GM23338 (cell line): Measurements from ENCODE around the gene TMEM125. TPM values are rescaled to one million over a fixed set of nuclear protein-coding genes. Genes with fewer than 3 reads are reported as not detected.

Experiments
- ATAC-seq: fragments of 200-7000 bp; cut with Tn5 transposase; 3 replicates; pipeline ENCODE4 v1.9.1; 2020
- DNase-seq: peaks from one replicate; pipeline ENCODE4 v3.0.0-alpha.2; 2015; ENCODE audit warnings: low spot score
- H2AFZ ChIP-seq: fragments of 200-600 bp; sonication (generic); 2 replicates; pipeline ENCODE4 v1.8.0; 2016; ENCODE audit warnings: antibody characterized with exemption, mild to moderate bottlenecking, moderate library complexity
- H3F3A ChIP-seq: fragments of 200-600 bp; sonication (generic); replicated peaks from 2 replicates; pipeline ENCODE4 v1.8.0; 2017; ENCODE audit warnings: antibody characterized with exemption, mixed run types, low read depth
- H3K27ac ChIP-seq: fragments of 200-600 bp; sonication (generic); 2 replicates; pipeline ENCODE4 v1.6.1; 2016; ENCODE audit warnings: low read depth
- H3K27me3 ChIP-seq: fragments of 200-600 bp; sonication (generic); 2 replicates; pipeline ENCODE4 v1.8.0; 2016; ENCODE audit warnings: mild to moderate bottlenecking, mixed run types, moderate library complexity; ENCODE audit not compliant: insufficient read depth
- H3K36me3 ChIP-seq: fragments of 200-600 bp; sonication (generic); 2 replicates; pipeline ENCODE4 v1.8.0; 2016; ENCODE audit warnings: mild to moderate bottlenecking; ENCODE audit not compliant: insufficient read depth
- H3K4me1 ChIP-seq: fragments of 200-600 bp; sonication (generic); 2 replicates; pipeline ENCODE4 v1.8.0; 2016; ENCODE audit warnings: mild to moderate bottlenecking, moderate library complexity; ENCODE audit not compliant: insufficient read depth
- H3K4me2 ChIP-seq: fragments of 200-600 bp; sonication (generic); 2 replicates; pipeline ENCODE4 v1.7.1; 2017; ENCODE audit warnings: mixed run types
- H3K4me3 ChIP-seq: fragments of 200-600 bp; sonication (generic); 2 replicates; pipeline ENCODE4 v1.6.1; 2016; ENCODE audit warnings: mixed run types
- H3K79me2 ChIP-seq: fragments of 200-600 bp; sonication (generic); replicated peaks from 2 replicates; pipeline ENCODE4 v1.8.0; 2017; ENCODE audit warnings: mild to moderate bottlenecking; ENCODE audit not compliant: insufficient read depth
- H3K9me2 ChIP-seq: fragments of 200-600 bp; sonication (generic); 2 replicates; pipeline ENCODE4 v1.8.0; 2017; ENCODE audit not compliant: insufficient read depth
- H4K20me1 ChIP-seq: fragments of 200-600 bp; sonication (generic); replicated peaks from 2 replicates; pipeline ENCODE4 v1.8.0; 2017; ENCODE audit warnings: mild to moderate bottlenecking; ENCODE audit not compliant: insufficient read depth
- H3K27ac Mint-ChIP-seq: 2 replicates; pipeline ENCODE4 v1.8.0; 2020; ENCODE audit warnings: inconsistent platforms, mild to moderate bottlenecking, moderate library complexity, mixed read lengths
- H3K27me3 Mint-ChIP-seq: 3 replicates; pipeline ENCODE4 v1.8.0; 2022; ENCODE audit warnings: low read depth, mild to moderate bottlenecking, moderate library complexity, mixed read lengths, inconsistent platforms; ENCODE audit not compliant: insufficient read depth, poor library complexity
- H3K36me3 Mint-ChIP-seq: 3 replicates; pipeline ENCODE4 v1.8.0; 2021; ENCODE audit warnings: low read depth, mild to moderate bottlenecking, inconsistent platforms, moderate library complexity, mixed read lengths
- H3K4me1 Mint-ChIP-seq: 3 replicates; pipeline ENCODE4 v1.8.0; 2020; ENCODE audit warnings: mild to moderate bottlenecking, inconsistent platforms, mixed read lengths
- H3K4me3 Mint-ChIP-seq: 3 replicates; pipeline ENCODE4 v1.8.0; 2021; ENCODE audit warnings: moderate library complexity, mild to moderate bottlenecking, inconsistent platforms, mixed read lengths
- H3K9me3 Mint-ChIP-seq: 3 replicates; pipeline ENCODE4 v1.8.0; 2020; ENCODE audit warnings: moderate library complexity, mild to moderate bottlenecking, inconsistent platforms, mixed read lengths
- CREB1 ChIP-seq: fragments of 250-450 bp; sonication (Bioruptor Pico); IDR thresholded peaks from 2 replicates; pipeline ENCODE4 v1.5.0; 2020; ENCODE audit warnings: low read depth, mild to moderate bottlenecking, moderate library complexity
- JUNB ChIP-seq: IDR thresholded peaks from one replicate; pipeline ENCODE4 v1.6.1; 2016; ENCODE audit warnings: antibody characterized with exemption; ENCODE audit not compliant: unreplicated experiment
- NANOG ChIP-seq: IDR thresholded peaks from 2 replicates; pipeline ENCODE4 v1.6.1; 2016; ENCODE audit warnings: antibody characterized with exemption, borderline replicate concordance
- STAT1 ChIP-seq: IDR thresholded peaks from one replicate; pipeline ENCODE4 v1.6.1; 2016; ENCODE audit warnings: antibody characterized with exemption; ENCODE audit not compliant: unreplicated experiment
- ZNF114 ChIP-seq: fragments of 250-450 bp; sonication (Bioruptor Pico); IDR thresholded peaks from 2 replicates; pipeline ENCODE4 v1.5.0; 2020; ENCODE audit warnings: mild to moderate bottlenecking, moderate library complexity
- ZNF331 ChIP-seq: fragments of 250-450 bp; sonication (Bioruptor Pico); IDR thresholded peaks from 2 replicates; pipeline ENCODE4 v1.5.0; 2020; ENCODE audit warnings: low read depth, mild to moderate bottlenecking, moderate library complexity
- polyA plus RNA-seq: library from polyadenylated mRNA; unstranded; fragments of >200 nt; fragmentation: Nextera tagmentation; extraction: Ambion mirVana; gene quantifications from 2 replicates; pipeline ENCODE4 v1.2.1, GENCODE V29; 2016
- total RNA-seq: library from RNA; depleted of rRNA; stranded (reverse); fragments of >200 nt; shearing (Covaris generic); gene quantifications from 2 replicates; pipeline ENCODE4 v1.2.3, GENCODE V29; 2014
- TF ChIP-seq, protein P1 (sequence below): IDR thresholded peaks from one replicate; pipeline ENCODE4 v1.6.1; 2018; ENCODE audit warnings: antibody characterized with exemption; ENCODE audit not compliant: unreplicated experiment
- TF ChIP-seq, protein P2 (sequence below), 2 experiments: fragments of 200-600 bp in 1 of 2; sonication (generic) in 1 of 2; conservative IDR thresholded peaks; 2 replicates each; pipeline versions ENCODE4 v1.5.1 to v1.6.1; 2016 to 2017; ENCODE audit warnings: antibody characterized with exemption in 2 of 2, low read depth in 2 of 2, mild to moderate bottlenecking in 2 of 2, moderate library complexity in 1 of 2

The TMEM125 gene
- total and polyA plus RNA-seq, 2 experiments from 2014 or later, result 16.8 to 39.3 TPM

DNA sequence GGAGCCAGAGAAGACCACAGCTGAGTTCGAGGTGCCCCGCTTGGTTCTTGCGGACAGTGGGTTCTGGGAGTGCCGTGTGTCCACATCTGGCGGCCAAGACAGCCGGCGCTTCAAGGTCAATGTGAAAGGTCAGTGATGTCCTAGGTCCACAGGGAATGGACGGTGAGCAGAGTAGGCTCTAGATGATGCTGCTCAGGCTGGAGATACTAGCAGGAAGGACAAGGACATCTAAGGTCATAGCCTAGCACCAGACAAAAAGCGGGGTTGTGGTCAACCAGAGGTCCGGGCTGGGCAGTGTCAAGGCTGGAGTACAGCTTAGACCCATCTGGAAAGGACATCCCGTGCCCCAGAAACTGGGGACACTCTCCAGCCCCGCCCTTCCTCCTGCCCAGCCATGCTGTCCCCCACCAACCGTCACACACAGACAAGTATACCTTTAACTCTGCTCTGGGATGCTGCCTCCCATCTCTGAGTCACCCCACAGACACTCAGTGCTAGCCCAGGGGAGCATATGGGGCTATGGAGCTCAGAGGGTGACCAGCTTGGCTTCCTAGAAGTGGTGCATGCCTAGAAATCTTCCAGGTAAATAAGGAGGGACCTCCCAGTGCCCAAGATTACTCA is 39.7 kb downstream of the TMEM125 start:
- no peak overlapping the region for H3K4me3 Mint-ChIP-seq
- no peak overlapping the region for H2AFZ ChIP-seq

DNA sequence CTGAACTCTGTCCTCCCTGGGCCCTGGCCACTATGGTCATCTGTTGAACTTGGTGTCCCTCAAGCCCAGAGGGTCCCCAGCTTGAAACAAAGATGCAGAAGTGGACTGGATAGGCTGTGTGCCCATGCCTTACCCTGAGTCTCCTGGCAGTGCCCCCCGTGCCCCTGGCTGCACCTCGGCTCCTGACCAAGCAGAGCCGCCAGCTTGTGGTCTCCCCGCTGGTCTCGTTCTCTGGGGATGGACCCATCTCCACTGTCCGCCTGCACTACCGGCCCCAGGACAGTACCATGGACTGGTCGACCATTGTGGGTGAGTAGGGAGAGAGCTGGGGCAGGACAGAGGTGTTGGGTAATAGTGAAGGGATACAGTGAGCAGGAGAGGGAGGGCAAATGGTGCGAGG is 41.7 kb downstream of the TMEM125 start:
- no peak for ATAC-seq
- no peak overlapping the region for H2AFZ ChIP-seq
- TF ChIP-seq CREB1 (CRISPR knock-in tag), result no peak
- no peaks in the 10 kb centered on the region for H3K9me2 ChIP-seq
- Mint-ChIP-seq H3K27me3 (peaks cover 7% of the 10 kb centered on the region), H3K36me3 (no peaks in the 10 kb centered on the region; the same call in 2 of the 3 replicates), H3K4me3 (no peak overlapping the region), H3K27ac (no peak overlapping the region; the same call in 1 of the 2 replicates), H3K4me1 (no peaks in the 10 kb centered on the region), H3K9me3 (no peaks in the 10 kb centered on the region)
- no peaks in the 10 kb centered on the region for H3K79me2 ChIP-seq
- no peak for DNase-seq
- no peaks in the 10 kb centered on the region for H3K36me3 ChIP-seq
- H3K27ac ChIP-seq, result no peak overlapping the region
- no peaks in the 10 kb centered on the region for H3F3A ChIP-seq
- no peak overlapping the region for H3K4me2 ChIP-seq
- H4K20me1 ChIP-seq, result no peaks in the 10 kb centered on the region
- H3K27me3 ChIP-seq, result no peaks in the 10 kb centered on the region
- H3K4me3 ChIP-seq, result no peak overlapping the region
- no peaks in the 10 kb centered on the region for H3K4me1 ChIP-seq

More for the DNA sequence above, 39.7 kb downstream of the TMEM125 start:
- H3K27me3 ChIP-seq, result no peaks in the 10 kb centered on the region
- no peak for TF ChIP-seq CREB1 (CRISPR knock-in tag)
- TF ChIP-seq JUNB, result no peak
- TF ChIP-seq STAT1, result no peak
- no peaks in the 10 kb centered on the region for H3K36me3 ChIP-seq
- Mint-ChIP-seq H3K9me3 (no peaks in the 10 kb centered on the region), H3K36me3 (no peaks in the 10 kb centered on the region; the same call in 2 of the 3 replicates), H3K4me1 (peaks cover under 1% of the 10 kb centered on the region), H3K27ac (no peak overlapping the region), H3K27me3 (peaks cover 12% of the 10 kb centered on the region)
- H4K20me1 ChIP-seq, result no peaks in the 10 kb centered on the region
- no peaks in the 10 kb centered on the region for H3K79me2 ChIP-seq
- H3F3A ChIP-seq, result no peaks in the 10 kb centered on the region
- no peaks in the 10 kb centered on the region for H3K4me1 ChIP-seq
- H3K9me2 ChIP-seq, result no peaks in the 10 kb centered on the region
- H3K27ac ChIP-seq, result no peak overlapping the region
- no peak overlapping the region for H3K4me3 ChIP-seq
- no peak overlapping the region for H3K4me2 ChIP-seq
- DNase-seq, result no peak
- no peak for ATAC-seq

DNA sequence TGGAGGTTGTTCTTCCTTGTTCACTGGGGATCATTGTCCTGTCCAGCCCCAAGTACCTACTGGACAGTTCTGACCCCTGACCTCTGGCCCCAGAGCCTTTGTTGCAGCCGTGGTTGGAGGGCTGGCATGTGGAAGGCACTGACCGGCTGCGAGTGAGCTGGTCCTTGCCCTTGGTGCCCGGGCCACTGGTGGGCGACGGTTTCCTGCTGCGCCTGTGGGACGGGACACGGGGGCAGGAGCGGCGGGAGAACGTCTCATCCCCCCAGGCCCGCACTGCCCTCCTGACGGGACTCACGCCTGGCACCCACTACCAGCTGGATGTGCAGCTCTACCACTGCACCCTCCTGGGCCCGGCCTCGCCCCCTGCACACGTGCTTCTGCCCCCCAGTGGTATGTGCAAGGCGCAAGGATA is 42.4 kb downstream of the TMEM125 start:
- Histone ChIP-seq H3K9me2 (no peaks in the 10 kb centered on the region), H3K27me3 (no peaks in the 10 kb centered on the region), H3K36me3 (no peaks in the 10 kb centered on the region), H4K20me1 (no peaks in the 10 kb centered on the region), H3K4me3 (no peak overlapping the region), H3K4me2 (no peak overlapping the region), H3K27ac (no peak overlapping the region), H3F3A (no peaks in the 10 kb centered on the region), H3K4me1 (no peaks in the 10 kb centered on the region), H2AFZ (no peak overlapping the region), H3K79me2 (no peaks in the 10 kb centered on the region)
- DNase-seq, result no peak
- TF ChIP-seq ZNF114 (CRISPR knock-in tag), result no peak
- no peak for TF ChIP-seq NANOG
- TF ChIP-seq, protein P1, sequence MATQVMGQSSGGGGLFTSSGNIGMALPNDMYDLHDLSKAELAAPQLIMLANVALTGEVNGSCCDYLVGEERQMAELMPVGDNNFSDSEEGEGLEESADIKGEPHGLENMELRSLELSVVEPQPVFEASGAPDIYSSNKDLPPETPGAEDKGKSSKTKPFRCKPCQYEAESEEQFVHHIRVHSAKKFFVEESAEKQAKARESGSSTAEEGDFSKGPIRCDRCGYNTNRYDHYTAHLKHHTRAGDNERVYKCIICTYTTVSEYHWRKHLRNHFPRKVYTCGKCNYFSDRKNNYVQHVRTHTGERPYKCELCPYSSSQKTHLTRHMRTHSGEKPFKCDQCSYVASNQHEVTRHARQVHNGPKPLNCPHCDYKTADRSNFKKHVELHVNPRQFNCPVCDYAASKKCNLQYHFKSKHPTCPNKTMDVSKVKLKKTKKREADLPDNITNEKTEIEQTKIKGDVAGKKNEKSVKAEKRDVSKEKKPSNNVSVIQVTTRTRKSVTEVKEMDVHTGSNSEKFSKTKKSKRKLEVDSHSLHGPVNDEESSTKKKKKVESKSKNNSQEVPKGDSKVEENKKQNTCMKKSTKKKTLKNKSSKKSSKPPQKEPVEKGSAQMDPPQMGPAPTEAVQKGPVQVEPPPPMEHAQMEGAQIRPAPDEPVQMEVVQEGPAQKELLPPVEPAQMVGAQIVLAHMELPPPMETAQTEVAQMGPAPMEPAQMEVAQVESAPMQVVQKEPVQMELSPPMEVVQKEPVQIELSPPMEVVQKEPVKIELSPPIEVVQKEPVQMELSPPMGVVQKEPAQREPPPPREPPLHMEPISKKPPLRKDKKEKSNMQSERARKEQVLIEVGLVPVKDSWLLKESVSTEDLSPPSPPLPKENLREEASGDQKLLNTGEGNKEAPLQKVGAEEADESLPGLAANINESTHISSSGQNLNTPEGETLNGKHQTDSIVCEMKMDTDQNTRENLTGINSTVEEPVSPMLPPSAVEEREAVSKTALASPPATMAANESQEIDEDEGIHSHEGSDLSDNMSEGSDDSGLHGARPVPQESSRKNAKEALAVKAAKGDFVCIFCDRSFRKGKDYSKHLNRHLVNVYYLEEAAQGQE, result no peak
- TF ChIP-seq, protein P2, sequence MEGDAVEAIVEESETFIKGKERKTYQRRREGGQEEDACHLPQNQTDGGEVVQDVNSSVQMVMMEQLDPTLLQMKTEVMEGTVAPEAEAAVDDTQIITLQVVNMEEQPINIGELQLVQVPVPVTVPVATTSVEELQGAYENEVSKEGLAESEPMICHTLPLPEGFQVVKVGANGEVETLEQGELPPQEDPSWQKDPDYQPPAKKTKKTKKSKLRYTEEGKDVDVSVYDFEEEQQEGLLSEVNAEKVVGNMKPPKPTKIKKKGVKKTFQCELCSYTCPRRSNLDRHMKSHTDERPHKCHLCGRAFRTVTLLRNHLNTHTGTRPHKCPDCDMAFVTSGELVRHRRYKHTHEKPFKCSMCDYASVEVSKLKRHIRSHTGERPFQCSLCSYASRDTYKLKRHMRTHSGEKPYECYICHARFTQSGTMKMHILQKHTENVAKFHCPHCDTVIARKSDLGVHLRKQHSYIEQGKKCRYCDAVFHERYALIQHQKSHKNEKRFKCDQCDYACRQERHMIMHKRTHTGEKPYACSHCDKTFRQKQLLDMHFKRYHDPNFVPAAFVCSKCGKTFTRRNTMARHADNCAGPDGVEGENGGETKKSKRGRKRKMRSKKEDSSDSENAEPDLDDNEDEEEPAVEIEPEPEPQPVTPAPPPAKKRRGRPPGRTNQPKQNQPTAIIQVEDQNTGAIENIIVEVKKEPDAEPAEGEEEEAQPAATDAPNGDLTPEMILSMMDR (conservative IDR thresholded peaks at IDR 0.05; ENCODE audit: low read depth in 2 of 2), result peak in 1 of 2 experiments; percentile 33; a peak in 2 of 4 replicates
- TF ChIP-seq ZNF331, result no peak
- no peaks in the 10 kb centered on the region for H3K4me1 Mint-ChIP-seq
- H3K27ac Mint-ChIP-seq, result no peak overlapping the region
- no peak overlapping the region for H3K4me3 Mint-ChIP-seq
- no peaks in the 10 kb centered on the region for H3K9me3 Mint-ChIP-seq
- no peak for ATAC-seq
- no peaks in the 10 kb centered on the region for H3K36me3 Mint-ChIP-seq
- peaks cover 6% of the 10 kb centered on the region for H3K27me3 Mint-ChIP-seq
